SK-N-SH treated with all-trans-retinoic acid at 6 μM for 48 hours (cell line): Measurements from ENCODE around the gene YTHDF2.

ENCODE experiments used
- ARNTL ChIP-seq: fragments of 450-650 bp; formaldehyde crosslinking; IDR thresholded peaks from 2 replicates; pipeline ENCODE4 v1.5.0; 2020; ENCODE audit warnings: low read depth, mild to moderate bottlenecking, moderate library complexity, borderline replicate concordance
- BACH2 ChIP-seq: fragments of 250-450 bp; sonication (Bioruptor Pico); IDR thresholded peaks from 2 replicates; pipeline ENCODE4 v1.9.0; 2021; ENCODE audit warnings: mild to moderate bottlenecking, borderline replicate concordance
- CREB5 ChIP-seq: fragments of 250-450 bp; sonication (Bioruptor Pico); IDR thresholded peaks from 2 replicates; pipeline ENCODE4 v1.5.1; 2020; ENCODE audit warnings: low read depth, mild to moderate bottlenecking, moderate library complexity
- ESRRG ChIP-seq: fragments of 250-450 bp; sonication (Bioruptor Pico); IDR thresholded peaks from 2 replicates; pipeline ENCODE4 v1.6.1; 2021; ENCODE audit warnings: mild to moderate bottlenecking
- PATZ1 ChIP-seq: fragments of 250-450 bp; sonication (Bioruptor Pico); IDR thresholded peaks from 2 replicates; pipeline ENCODE4 v1.8.0; 2020; ENCODE audit warnings: mild to moderate bottlenecking, moderate library complexity, borderline replicate concordance
- PPARA ChIP-seq: fragments of 250-450 bp; sonication (Bioruptor Pico); IDR thresholded peaks from 2 replicates; pipeline ENCODE4 v1.5.0; 2020; ENCODE audit warnings: mild to moderate bottlenecking, borderline replicate concordance
- RARB ChIP-seq: fragments of 250-450 bp; sonication (Bioruptor Pico); IDR thresholded peaks from 2 replicates; pipeline ENCODE4 v1.8.0; 2021; ENCODE audit warnings: mild to moderate bottlenecking, moderate library complexity
- SNAI2 ChIP-seq: fragments of 250-450 bp; sonication (Bioruptor Pico); IDR thresholded peaks from 2 replicates; pipeline ENCODE4 v1.5.0; 2020; ENCODE audit warnings: mild to moderate bottlenecking, moderate library complexity
- TCF4 ChIP-seq: fragments of 250-450 bp; sonication (Bioruptor Pico); IDR thresholded peaks from 2 replicates; pipeline ENCODE4 v1.8.0; 2021; ENCODE audit warnings: mild to moderate bottlenecking, moderate library complexity, borderline replicate concordance
- TOX ChIP-seq: fragments of 250-450 bp; sonication (Bioruptor Pico); IDR thresholded peaks from 2 replicates; pipeline ENCODE4 v1.8.0; 2021; ENCODE audit warnings: mild to moderate bottlenecking, moderate library complexity, borderline replicate concordance
- TSHZ2 ChIP-seq: fragments of 250-450 bp; sonication (Bioruptor Pico); IDR thresholded peaks from 2 replicates; pipeline ENCODE4 v1.5.0; 2020; ENCODE audit warnings: mild to moderate bottlenecking, moderate library complexity
- ZNF565 ChIP-seq: fragments of 450-650 bp; formaldehyde crosslinking; conservative IDR thresholded peaks from 2 replicates; pipeline ENCODE4 v1.5.0; 2020; ENCODE audit warnings: low read depth, mild to moderate bottlenecking, moderate library complexity
- ZNF70 ChIP-seq: fragments of 450-650 bp; formaldehyde crosslinking; IDR thresholded peaks from 2 replicates; pipeline ENCODE4 v1.5.0; 2020; ENCODE audit warnings: mild to moderate bottlenecking, moderate library complexity

- TF ChIP-seq PPARA (CRISPR knock-in tag): no peak
- TF ChIP-seq BACH2: no peak
- no peak for TF ChIP-seq TSHZ2 (CRISPR knock-in tag)
- no peak for TF ChIP-seq SNAI2
- no peak for TF ChIP-seq RARB (CRISPR knock-in tag)
- TF ChIP-seq ZNF70 (CRISPR knock-in tag): no peak
- TF ChIP-seq TCF4 (CRISPR knock-in tag): no peak
- TF ChIP-seq ARNTL: no peak
- TF ChIP-seq ZNF565 (CRISPR knock-in tag): no peak
- TF ChIP-seq CREB5: no peak
- TF ChIP-seq TOX: no peak
- no peak for TF ChIP-seq ESRRG (CRISPR knock-in tag)
- no peak for TF ChIP-seq PATZ1 (CRISPR knock-in tag)
Measured at GRCh38 chr1:28718586-28719331, 18.0 kb upstream of the YTHDF2 start.
